ENCODE measurements around the gene RTP4.

RTP4 gene

GRCh38 chr3:187325632-187326031, 42.6 kb upstream of the RTP4 start:
- TF ChIP-seq EP300 (IDR thresholded peaks at IDR 0.05; ENCODE audit: borderline replicate concordance) (no peak), FOXM1 (IDR thresholded peaks at IDR 0.05; ENCODE audit: borderline replicate concordance, low read depth) (no peak), CEBPB (IDR thresholded peaks at IDR 0.05) (no peak), ZBTB7A (IDR thresholded peaks at IDR 0.05; ENCODE audit: low read depth) (no peak), USF1 (IDR thresholded peaks at IDR 0.05) (no peak), TAF1 (IDR thresholded peaks at IDR 0.05; ENCODE audit: low read depth) (no peak), CREB1 (IDR thresholded peaks at IDR 0.05; ENCODE audit: low read depth) (no peak), NFIC (IDR thresholded peaks at IDR 0.05) (no peak), RAD21 (IDR thresholded peaks at IDR 0.05; ENCODE audit: low read depth) (no peak)
- TF ChIP-seq, protein P1, sequence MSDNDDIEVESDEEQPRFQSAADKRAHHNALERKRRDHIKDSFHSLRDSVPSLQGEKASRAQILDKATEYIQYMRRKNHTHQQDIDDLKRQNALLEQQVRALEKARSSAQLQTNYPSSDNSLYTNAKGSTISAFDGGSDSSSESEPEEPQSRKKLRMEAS (IDR thresholded peaks at IDR 0.05) = no peak

- TF ChIP-seq ZBTB7A (IDR thresholded peaks at IDR 0.05; ENCODE audit: low read depth) (no peak), EGR1 (IDR thresholded peaks at IDR 0.05) (no peak), TEAD4 (IDR thresholded peaks at IDR 0.05) (no peak), YY1 (IDR thresholded peaks at IDR 0.05; ENCODE audit: low read depth) (no peak), FOXM1 (IDR thresholded peaks at IDR 0.05; ENCODE audit: borderline replicate concordance, low read depth) (no peak), USF1 (IDR thresholded peaks at IDR 0.05) (no peak), NFIC (IDR thresholded peaks at IDR 0.05) (no peak), TCF12 (IDR thresholded peaks at IDR 0.05; ENCODE audit: low read depth) (no peak), EP300 (IDR thresholded peaks at IDR 0.05; ENCODE audit: borderline replicate concordance) (no peak)
- TF ChIP-seq, protein P1 (IDR thresholded peaks at IDR 0.05) = no peak
These were observed 40.3 kb upstream of the RTP4 start for GRCh38 chr3:187327845-187328244.

DNA sequence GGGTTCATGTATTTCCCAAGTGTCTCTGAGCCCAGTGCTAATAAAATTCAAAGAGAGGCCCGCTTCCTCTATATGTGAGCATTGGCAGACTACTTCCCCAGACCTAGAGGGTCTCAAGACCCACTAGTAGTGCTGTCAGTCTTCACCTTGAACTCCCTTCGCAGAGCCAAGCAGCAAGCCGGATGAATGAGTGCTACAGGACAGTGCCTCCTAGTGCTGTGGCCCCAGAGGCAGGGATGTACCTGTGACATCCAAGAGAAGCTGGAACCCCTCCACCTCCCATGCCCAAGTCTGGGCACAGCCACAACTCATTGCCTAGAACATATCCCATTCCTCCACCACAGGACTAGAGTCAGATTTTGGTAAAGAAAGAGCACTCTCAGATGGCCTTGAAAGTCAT, 39.5 kb upstream of the RTP4 start:
- TF ChIP-seq CEBPB (IDR thresholded peaks at IDR 0.05) (no peak), NFIC (IDR thresholded peaks at IDR 0.05) (no peak), EP300 (IDR thresholded peaks at IDR 0.05; ENCODE audit: borderline replicate concordance) (no peak), ZBTB7A (IDR thresholded peaks at IDR 0.05; ENCODE audit: low read depth) (no peak), REST (IDR thresholded peaks at IDR 0.05; ENCODE audit: low read depth) (no peak), RAD21 (IDR thresholded peaks at IDR 0.05; ENCODE audit: low read depth) (no peak), CREB1 (IDR thresholded peaks at IDR 0.05; ENCODE audit: low read depth) (no peak)

GRCh38 chr3:187334904-187335303, 33.3 kb upstream of the RTP4 start:
- TF ChIP-seq CREB1 (IDR thresholded peaks at IDR 0.05; ENCODE audit: low read depth) = no peak
- no peak for TF ChIP-seq CEBPB (IDR thresholded peaks at IDR 0.05)
- TF ChIP-seq TCF12 (IDR thresholded peaks at IDR 0.05; ENCODE audit: low read depth) = no peak
- no peak for TF ChIP-seq EGR1 (IDR thresholded peaks at IDR 0.05)
- no peak for TF ChIP-seq EP300 (IDR thresholded peaks at IDR 0.05; ENCODE audit: borderline replicate concordance)
- no peak for TF ChIP-seq TEAD4 (IDR thresholded peaks at IDR 0.05)
- no peak for TF ChIP-seq FOXM1 (IDR thresholded peaks at IDR 0.05; ENCODE audit: borderline replicate concordance, low read depth)
- TF ChIP-seq USF1 (IDR thresholded peaks at IDR 0.05) = no peak
- TF ChIP-seq NFIC (IDR thresholded peaks at IDR 0.05) = no peak
- no peak for TF ChIP-seq ZBTB7A (IDR thresholded peaks at IDR 0.05; ENCODE audit: low read depth)
- TF ChIP-seq REST (IDR thresholded peaks at IDR 0.05; ENCODE audit: low read depth) = no peak
- TF ChIP-seq RAD21 (IDR thresholded peaks at IDR 0.05; ENCODE audit: low read depth) = no peak

- TF ChIP-seq NFIC (IDR thresholded peaks at IDR 0.05) (no peak), ZBTB7A (IDR thresholded peaks at IDR 0.05; ENCODE audit: low read depth) (no peak), CREB1 (IDR thresholded peaks at IDR 0.05; ENCODE audit: low read depth) (no peak), USF1 (IDR thresholded peaks at IDR 0.05) (no peak), TEAD4 (IDR thresholded peaks at IDR 0.05) (no peak), RAD21 (IDR thresholded peaks at IDR 0.05; ENCODE audit: low read depth) (no peak), YY1 (IDR thresholded peaks at IDR 0.05; ENCODE audit: low read depth) (no peak), REST (IDR thresholded peaks at IDR 0.05; ENCODE audit: low read depth) (no peak), TAF1 (IDR thresholded peaks at IDR 0.05; ENCODE audit: low read depth) (no peak), EGR1 (IDR thresholded peaks at IDR 0.05) (no peak), FOXM1 (IDR thresholded peaks at IDR 0.05; ENCODE audit: borderline replicate concordance, low read depth) (no peak), TCF12 (IDR thresholded peaks at IDR 0.05; ENCODE audit: low read depth) (no peak), CEBPB (IDR thresholded peaks at IDR 0.05) (no peak), EP300 (IDR thresholded peaks at IDR 0.05; ENCODE audit: borderline replicate concordance) (no peak)
- TF ChIP-seq, protein P1 (IDR thresholded peaks at IDR 0.05) = no peak
These were observed 31.9 kb upstream of the RTP4 start for GRCh38 chr3:187336322-187336721.

Measured in Ishikawa (cell line).